ENCODE measurements around the gene SERPINB11. TPM values are rescaled to one million over a fixed set of nuclear protein-coding genes. Genes with fewer than 3 reads are reported as not detected.

Gene SERPINB11
- total and polyA plus RNA-seq, 4 donors: 0.47 TPM; not detected in 3

DNA sequence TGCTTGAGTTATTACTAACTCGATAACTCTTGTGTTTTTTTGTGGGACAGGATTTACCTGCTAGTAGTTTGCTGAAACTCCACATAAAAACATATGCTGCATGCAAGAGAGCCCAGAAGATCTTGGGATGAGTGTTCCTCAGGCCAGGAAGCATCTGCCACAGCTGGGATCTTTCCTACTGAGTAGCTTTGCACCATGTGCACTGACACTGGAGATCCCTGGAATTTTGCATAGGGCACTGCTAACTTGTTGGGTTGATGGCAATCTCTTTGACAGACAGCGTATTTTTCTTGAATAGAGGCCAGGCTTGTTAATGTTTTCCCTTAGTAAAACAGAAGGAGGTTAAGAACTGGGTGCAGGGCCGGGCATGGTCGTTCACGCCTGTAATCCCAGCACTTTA is 808 bp upstream of the SERPINB11 start:
- WGBS: 40% methylated on average over 5 of the region's 5 CpGs
- Histone ChIP-seq H3K9ac (ENCODE audit: low read depth in 1 of 2, low read length in 2 of 2) (no peak overlapping the region), H3K4me1 (ENCODE audit: control insufficient read depth in 4 of 4, insufficient read depth in 4 of 4, low read length in 3 of 4) (peaks cover 0 to 3% (median 0%) of the 10 kb centered on the region in 4 donors), H3K27ac (ENCODE audit: low read depth in 1 of 2, low read length in 2 of 2) (no peak overlapping the region), H3K27me3 (ENCODE audit: control insufficient read depth in 4 of 4, insufficient read depth in 4 of 4, low read length in 3 of 4) (no peaks in the 10 kb centered on the region), H3K36me3 (ENCODE audit: control insufficient read depth in 4 of 4, insufficient read depth in 3 of 4, low read depth in 1 of 4, low read length in 3 of 4) (no peaks in the 10 kb centered on the region), H3K9me3 (ENCODE audit: control insufficient read depth in 4 of 4, low read length in 3 of 4) (no peaks in the 10 kb centered on the region), H3K4me3 (ENCODE audit: low read depth in 1 of 3, low read length in 3 of 3) (no peak overlapping the region)
- DNase-seq (ENCODE audit: low spot score): no peak
- TF ChIP-seq RXRA (IDR thresholded peaks at IDR 0.05): no peak
- TF ChIP-seq YY1 (IDR thresholded peaks at IDR 0.05): no peak
- TF ChIP-seq SP1 (IDR thresholded peaks at IDR 0.05): no peak
- TF ChIP-seq, protein P1, sequence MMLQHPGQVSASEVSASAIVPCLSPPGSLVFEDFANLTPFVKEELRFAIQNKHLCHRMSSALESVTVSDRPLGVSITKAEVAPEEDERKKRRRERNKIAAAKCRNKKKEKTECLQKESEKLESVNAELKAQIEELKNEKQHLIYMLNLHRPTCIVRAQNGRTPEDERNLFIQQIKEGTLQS (IDR thresholded peaks at IDR 0.05): no peak
- TF ChIP-seq JUND (IDR thresholded peaks at IDR 0.05): no peak
- TF ChIP-seq FOXA1 (IDR thresholded peaks at IDR 0.05): no peak
- no peak for TF ChIP-seq RAD21 (IDR thresholded peaks at IDR 0.05)
- TF ChIP-seq, protein P2, sequence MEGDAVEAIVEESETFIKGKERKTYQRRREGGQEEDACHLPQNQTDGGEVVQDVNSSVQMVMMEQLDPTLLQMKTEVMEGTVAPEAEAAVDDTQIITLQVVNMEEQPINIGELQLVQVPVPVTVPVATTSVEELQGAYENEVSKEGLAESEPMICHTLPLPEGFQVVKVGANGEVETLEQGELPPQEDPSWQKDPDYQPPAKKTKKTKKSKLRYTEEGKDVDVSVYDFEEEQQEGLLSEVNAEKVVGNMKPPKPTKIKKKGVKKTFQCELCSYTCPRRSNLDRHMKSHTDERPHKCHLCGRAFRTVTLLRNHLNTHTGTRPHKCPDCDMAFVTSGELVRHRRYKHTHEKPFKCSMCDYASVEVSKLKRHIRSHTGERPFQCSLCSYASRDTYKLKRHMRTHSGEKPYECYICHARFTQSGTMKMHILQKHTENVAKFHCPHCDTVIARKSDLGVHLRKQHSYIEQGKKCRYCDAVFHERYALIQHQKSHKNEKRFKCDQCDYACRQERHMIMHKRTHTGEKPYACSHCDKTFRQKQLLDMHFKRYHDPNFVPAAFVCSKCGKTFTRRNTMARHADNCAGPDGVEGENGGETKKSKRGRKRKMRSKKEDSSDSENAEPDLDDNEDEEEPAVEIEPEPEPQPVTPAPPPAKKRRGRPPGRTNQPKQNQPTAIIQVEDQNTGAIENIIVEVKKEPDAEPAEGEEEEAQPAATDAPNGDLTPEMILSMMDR (IDR thresholded peaks at IDR 0.05; ENCODE audit: low read depth, low read length, missing input control): no peak
- TF ChIP-seq, protein P3, sequence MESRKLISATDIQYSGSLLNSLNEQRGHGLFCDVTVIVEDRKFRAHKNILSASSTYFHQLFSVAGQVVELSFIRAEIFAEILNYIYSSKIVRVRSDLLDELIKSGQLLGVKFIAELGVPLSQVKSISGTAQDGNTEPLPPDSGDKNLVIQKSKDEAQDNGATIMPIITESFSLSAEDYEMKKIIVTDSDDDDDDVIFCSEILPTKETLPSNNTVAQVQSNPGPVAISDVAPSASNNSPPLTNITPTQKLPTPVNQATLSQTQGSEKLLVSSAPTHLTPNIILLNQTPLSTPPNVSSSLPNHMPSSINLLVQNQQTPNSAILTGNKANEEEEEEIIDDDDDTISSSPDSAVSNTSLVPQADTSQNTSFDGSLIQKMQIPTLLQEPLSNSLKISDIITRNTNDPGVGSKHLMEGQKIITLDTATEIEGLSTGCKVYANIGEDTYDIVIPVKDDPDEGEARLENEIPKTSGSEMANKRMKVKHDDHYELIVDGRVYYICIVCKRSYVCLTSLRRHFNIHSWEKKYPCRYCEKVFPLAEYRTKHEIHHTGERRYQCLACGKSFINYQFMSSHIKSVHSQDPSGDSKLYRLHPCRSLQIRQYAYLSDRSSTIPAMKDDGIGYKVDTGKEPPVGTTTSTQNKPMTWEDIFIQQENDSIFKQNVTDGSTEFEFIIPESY (IDR thresholded peaks at IDR 0.05): no peak
- no peak for TF ChIP-seq TAF1 (conservative IDR thresholded peaks at IDR 0.05)
- TF ChIP-seq HNF4G (IDR thresholded peaks at IDR 0.05): no peak
- TF ChIP-seq GABPA (IDR thresholded peaks at IDR 0.05 in 1 of 2, conservative IDR thresholded peaks at IDR 0.05 in 1 of 2): no peak
- TF ChIP-seq NR2F2 (IDR thresholded peaks at IDR 0.05): no peak
- no peak for TF ChIP-seq EGR1 (IDR thresholded peaks at IDR 0.05; ENCODE audit: low read depth in 2 of 2)
- TF ChIP-seq, protein P4, sequence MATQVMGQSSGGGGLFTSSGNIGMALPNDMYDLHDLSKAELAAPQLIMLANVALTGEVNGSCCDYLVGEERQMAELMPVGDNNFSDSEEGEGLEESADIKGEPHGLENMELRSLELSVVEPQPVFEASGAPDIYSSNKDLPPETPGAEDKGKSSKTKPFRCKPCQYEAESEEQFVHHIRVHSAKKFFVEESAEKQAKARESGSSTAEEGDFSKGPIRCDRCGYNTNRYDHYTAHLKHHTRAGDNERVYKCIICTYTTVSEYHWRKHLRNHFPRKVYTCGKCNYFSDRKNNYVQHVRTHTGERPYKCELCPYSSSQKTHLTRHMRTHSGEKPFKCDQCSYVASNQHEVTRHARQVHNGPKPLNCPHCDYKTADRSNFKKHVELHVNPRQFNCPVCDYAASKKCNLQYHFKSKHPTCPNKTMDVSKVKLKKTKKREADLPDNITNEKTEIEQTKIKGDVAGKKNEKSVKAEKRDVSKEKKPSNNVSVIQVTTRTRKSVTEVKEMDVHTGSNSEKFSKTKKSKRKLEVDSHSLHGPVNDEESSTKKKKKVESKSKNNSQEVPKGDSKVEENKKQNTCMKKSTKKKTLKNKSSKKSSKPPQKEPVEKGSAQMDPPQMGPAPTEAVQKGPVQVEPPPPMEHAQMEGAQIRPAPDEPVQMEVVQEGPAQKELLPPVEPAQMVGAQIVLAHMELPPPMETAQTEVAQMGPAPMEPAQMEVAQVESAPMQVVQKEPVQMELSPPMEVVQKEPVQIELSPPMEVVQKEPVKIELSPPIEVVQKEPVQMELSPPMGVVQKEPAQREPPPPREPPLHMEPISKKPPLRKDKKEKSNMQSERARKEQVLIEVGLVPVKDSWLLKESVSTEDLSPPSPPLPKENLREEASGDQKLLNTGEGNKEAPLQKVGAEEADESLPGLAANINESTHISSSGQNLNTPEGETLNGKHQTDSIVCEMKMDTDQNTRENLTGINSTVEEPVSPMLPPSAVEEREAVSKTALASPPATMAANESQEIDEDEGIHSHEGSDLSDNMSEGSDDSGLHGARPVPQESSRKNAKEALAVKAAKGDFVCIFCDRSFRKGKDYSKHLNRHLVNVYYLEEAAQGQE (IDR thresholded peaks at IDR 0.05): no peak
- TF ChIP-seq, protein P5, sequence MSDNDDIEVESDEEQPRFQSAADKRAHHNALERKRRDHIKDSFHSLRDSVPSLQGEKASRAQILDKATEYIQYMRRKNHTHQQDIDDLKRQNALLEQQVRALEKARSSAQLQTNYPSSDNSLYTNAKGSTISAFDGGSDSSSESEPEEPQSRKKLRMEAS (IDR thresholded peaks at IDR 0.05): no peak
- no peak for TF ChIP-seq HNF4A (conservative IDR thresholded peaks at IDR 0.05)
